Caco-2 (cell line): ENCODE measurements around the gene SMIM35. TPM values are rescaled to one million over a fixed set of nuclear protein-coding genes. Genes with fewer than 3 reads are reported as not detected.
A peak's percentile ranks its signal among the peaks of the same experiment; 100 is the strongest.

Experiments used
- BruUV-seq: library from RNA; stranded (reverse); fragments of 400-500 nt; replicated peaks from 2 replicates; lab custom pipeline; 2021; lab: Mats Ljungman, UMichigan
- CTCF ChIA-PET: fragments of 300-600 bp; sonication (Branson Sonifier 250); formaldehyde crosslinking; loops from one replicate; lab custom pipeline; 2022; ENCODE audit warnings: antibody characterized with exemption; lab: Charles Lee
- POLR2A ChIA-PET: fragments of 300-600 bp; sonication (Branson Sonifier 250); formaldehyde crosslinking; loops from one replicate; lab custom pipeline; 2022; ENCODE audit warnings: antibody characterized with exemption; lab: Charles Lee
- DNase-seq, 2 experiments: peaks; one replicate each; pipeline versions ENCODE4 v3.0.0 to v3.0.0-alpha.2; 2020 to 2022
- H3K27me3 ChIP-seq: replicated peaks from 2 replicates; pipeline ENCODE4 v1.6.0; 2011; ENCODE audit warnings: low read length; ENCODE audit not compliant: control insufficient read depth, insufficient read depth
- H3K36me3 ChIP-seq: 2 replicates; pipeline ENCODE4 v1.5.1; 2011; ENCODE audit warnings: low read length; ENCODE audit not compliant: control insufficient read depth, insufficient read depth
- H3K4me1 ChIP-seq: fragments of 250-450 bp; sonication (Bioruptor Pico); 2 replicates; pipeline ENCODE4 v1.5.1; 2020; ENCODE audit warnings: mild to moderate bottlenecking
- H3K4me3 ChIP-seq: 2 replicates; pipeline ENCODE4 v1.5.1; 2011; ENCODE audit warnings: low read depth, mild to moderate bottlenecking, control low read depth, low read length
- H3K9me3 ChIP-seq: fragments of 250-450 bp; sonication (Bioruptor Pico); 2 replicates; pipeline ENCODE4 v1.5.1; 2020; ENCODE audit warnings: mild to moderate bottlenecking, moderate library complexity
- H3K27ac Mint-ChIP-seq: one replicate; pipeline ENCODE4 v1.8.0; 2022; ENCODE audit warnings: mixed read lengths; ENCODE audit not compliant: unreplicated experiment
- H3K27me3 Mint-ChIP-seq: one replicate; pipeline ENCODE4 v1.8.0; 2022; ENCODE audit warnings: mixed read lengths; ENCODE audit not compliant: insufficient read depth, unreplicated experiment
- H3K36me3 Mint-ChIP-seq: one replicate; pipeline ENCODE4 v1.8.0; 2022; ENCODE audit warnings: mild to moderate bottlenecking, mixed read lengths; ENCODE audit not compliant: insufficient read depth, unreplicated experiment
- H3K4me1 Mint-ChIP-seq: one replicate; pipeline ENCODE4 v1.8.0; 2022; ENCODE audit warnings: low read depth, mixed read lengths; ENCODE audit not compliant: unreplicated experiment
- H3K4me3 Mint-ChIP-seq: one replicate; pipeline ENCODE4 v1.8.0; 2022; ENCODE audit warnings: mild to moderate bottlenecking, moderate library complexity, mixed read lengths; ENCODE audit not compliant: unreplicated experiment
- H3K9me3 Mint-ChIP-seq: one replicate; pipeline ENCODE4 v1.8.0; 2022; ENCODE audit warnings: mixed read lengths; ENCODE audit not compliant: unreplicated experiment
- CTCF ChIP-seq, 2 experiments: fragments of 200-600 bp in 1 of 2; IDR thresholded peaks; 1 replicate in 1 of 2; 2 replicates in 1 of 2; pipeline versions ENCODE4 v1.5.1 to v1.8.0; 2011 to 2022; ENCODE audit warnings: antibody characterized with exemption in 1 of 2, control low read depth in 1 of 2, inconsistent platforms in 1 of 2, low read depth in 1 of 2, low read length in 1 of 2, mild to moderate bottlenecking in 1 of 2, moderate library complexity in 1 of 2; ENCODE audit not compliant: insufficient read depth in 1 of 2, severe bottlenecking in 1 of 2, unreplicated experiment in 1 of 2
- intact Hi-C: fragments of 100-400 bp; cut with micrococcal nuclease; formaldehyde crosslinking; loops from one replicate; pipeline ENCODE4 v1.10.0; 2022; ENCODE audit not compliant: unreplicated experiment
- total RNA-seq: library from RNA; stranded (reverse); gene quantifications from 2 replicates; pipeline ENCODE4 v1.2.3, GENCODE V29; 2022

The SMIM35 gene
- total RNA-seq, 1 experiment from 2014 or later, result not detected

GRCh38 chr11:118079491-118079890, 7.3 kb downstream of the SMIM35 start:
- TF ChIP-seq CTCF (IDR thresholded peaks at IDR 0.05; ENCODE audit: insufficient read depth in 1 of 2, low read depth in 1 of 2, low read length in 1 of 2, severe bottlenecking in 1 of 2, unreplicated experiment in 1 of 2), result no peak
- DNase-seq, result no peak
- ChIA-PET CTCF (interaction anchor here (1.8 kb wide), 1 partner anchor 26 kb away, joined by 7 read pairs; no protein-coding TSS in a partner anchor), POLR2A (interaction anchor here (1.0 kb wide), 1 partner anchor 11 kb away, joined by 4 read pairs; no protein-coding TSS in a partner anchor)
- Mint-ChIP-seq H3K4me3 (no peak overlapping the region), H3K4me1 (peaks cover 60% of the 10 kb centered on the region), H3K9me3 (no peaks in the 10 kb centered on the region), H3K27me3 (no peaks in the 10 kb centered on the region), H3K36me3 (peaks cover 23% of the 10 kb centered on the region), H3K27ac (no peak overlapping the region)
- intact Hi-C loops, result loop anchor here (5.0 kb wide), 1 partner anchor 63 kb away; no protein-coding TSS in a partner anchor
- H3K9me3 ChIP-seq, result peaks cover 2% of the 10 kb centered on the region; the same call in 1 of the 2 replicates
- BruUV-seq, result no TSS peak
- peaks cover 5% of the 10 kb centered on the region for H3K36me3 ChIP-seq
- H3K4me3 ChIP-seq, result no peak overlapping the region
- peaks cover 52% of the 10 kb centered on the region for H3K4me1 ChIP-seq
- H3K27me3 ChIP-seq, result no peaks in the 10 kb centered on the region

- Mint-ChIP-seq H3K27me3 (no peaks in the 10 kb centered on the region), H3K36me3 (peaks cover 18% of the 10 kb centered on the region), H3K9me3 (no peaks in the 10 kb centered on the region), H3K27ac (peak overlapping the region; percentile 98), H3K4me3 (peak overlapping the region; percentile 59), H3K4me1 (peaks cover 60% of the 10 kb centered on the region)
- TF ChIP-seq CTCF (IDR thresholded peaks at IDR 0.05; ENCODE audit: insufficient read depth in 1 of 2, low read depth in 1 of 2, low read length in 1 of 2, severe bottlenecking in 1 of 2, unreplicated experiment in 1 of 2), result no peak
- POLR2A ChIA-PET, result interaction anchor here (1.0 kb wide), 1 partner anchor 12 kb away, joined by 4 read pairs; no protein-coding TSS in a partner anchor
- CTCF ChIA-PET, result interaction anchor here (0.7 to 1.8 kb wide), 3 partner anchors 9 to 1189 kb away, joined by 3 to 7 read pairs (median 5); no protein-coding TSS in a partner anchor
- intact Hi-C loops, result loop anchor here (5.0 kb wide), 1 partner anchor 63 kb away; no protein-coding TSS in a partner anchor
- DNase-seq, result peak in 1 of 2 experiments; percentile 66
- no peaks in the 10 kb centered on the region for H3K9me3 ChIP-seq
- H3K4me3 ChIP-seq, result no peak overlapping the region
- peaks cover 5% of the 10 kb centered on the region for H3K36me3 ChIP-seq
- peaks cover 47% of the 10 kb centered on the region for H3K4me1 ChIP-seq
- H3K27me3 ChIP-seq, result no peaks in the 10 kb centered on the region
- no TSS peak for BruUV-seq
Observed at GRCh38 chr11:118078911-118079411, 7.8 kb downstream of the SMIM35 start.

- Mint-ChIP-seq H3K36me3 (peaks cover 16% of the 10 kb centered on the region), H3K9me3 (no peaks in the 10 kb centered on the region), H3K4me3 (peak within 1 kb of the TSS; percentile 64), H3K27me3 (no peaks in the 10 kb centered on the region), H3K27ac (peak within 1 kb of the TSS; percentile 98), H3K4me1 (peaks cover 42% of the 10 kb centered on the region)
- DNase-seq, result peak; percentile 93 to 98
- ChIA-PET CTCF (interaction anchor here (0.6 to 3.2 kb wide), 7 partner anchors 19 to 269 kb away, joined by 3 to 19 read pairs (median 4); no protein-coding TSS in a partner anchor), POLR2A (interaction anchor here (0.6 to 1.5 kb wide), 2 partner anchors 19 to 496 kb away, joined by 4 to 8 read pairs; partner anchors contain the start of gene ARCN1)
- H3K27me3 ChIP-seq, result no peaks in the 10 kb centered on the region
- TF ChIP-seq CTCF (IDR thresholded peaks at IDR 0.05; ENCODE audit: insufficient read depth in 1 of 2, low read depth in 1 of 2, low read length in 1 of 2, severe bottlenecking in 1 of 2, unreplicated experiment in 1 of 2), result no peak
- H3K36me3 ChIP-seq, result peaks cover 3% of the 10 kb centered on the region
- H3K4me3 ChIP-seq, result peak within 1 kb of the TSS; percentile 35
- peaks cover 33% of the 10 kb centered on the region for H3K4me1 ChIP-seq
- BruUV-seq, result no TSS peak
- no peaks in the 10 kb centered on the region for H3K9me3 ChIP-seq
- intact Hi-C loops, result loop anchor here (1.0 to 5.0 kb wide), 2 partner anchors 19 to 65 kb away; no protein-coding TSS in a partner anchor
Observed at GRCh38 chr11:118076754-118077281, 9.9 kb downstream of the SMIM35 start, which contains the start of gene TMPRSS4. Gene TMPRSS4 (plus strand): TSS chr11:118077078. CDS start chr11:118077303, 225 bp downstream.
